Skeletal muscle cell (primary cell): Measurements from ENCODE around the gene DNAJC5G.
"Not testable (repeated sequence)": the region's sequence is repeated elsewhere in the genome, so short reads cannot be mapped to it uniquely, and the experiment has no call there.

Source experiments
- DNase-seq: peaks from one replicate; pipeline ENCODE4 v3.0.0-alpha.2; 2010; ENCODE audit warnings: low read depth
- H3K4me3 ChIP-seq: 2 replicates; pipeline ENCODE4 v1.5.1; 2011; ENCODE audit warnings: low read depth, mild to moderate bottlenecking, control low read depth, low read length, moderate library complexity

The DNAJC5G gene

GRCh38 chr2:27272537-27273522 lies 2.4 kb upstream of the DNAJC5G start:
- not testable (repeated sequence) for H3K4me3 ChIP-seq, DNase-seq

- no peak for DNase-seq
- no peak overlapping the region for H3K4me3 ChIP-seq
Observed at GRCh38 chr2:27278010-27278409, 2.8 kb downstream of the DNAJC5G start.

- no peak overlapping the region for H3K4me3 ChIP-seq
- no peak for DNase-seq
Observed at GRCh38 chr2:27280826-27281225, 5.6 kb downstream of the DNAJC5G start.

- no peak for DNase-seq
- H3K4me3 ChIP-seq, result no peak overlapping the region
Observed at GRCh38 chr2:27281442-27281841, 6.2 kb downstream of the DNAJC5G start.

- DNase-seq, result no peak
- no peak within 1 kb of the TSS for H3K4me3 ChIP-seq
Observed at GRCh38 chr2:27281855-27282559, 6.8 kb downstream of the DNAJC5G start, which contains the start of gene TRIM54. TSS of gene TRIM54 (plus strand) at chr2:27282429. CDS start at chr2:27282732, 303 bp downstream.

- no peak overlapping the region for H3K4me3 ChIP-seq
- DNase-seq, result no peak
Observed at GRCh38 chr2:27282892-27283291, 7.7 kb downstream of the DNAJC5G start.

GRCh38 chr2:27284996-27285395 lies 9.8 kb downstream of the DNAJC5G start:
- DNase-seq, result no peak
- no peak overlapping the region for H3K4me3 ChIP-seq

GRCh38 chr2:27285481-27285880 lies 10.2 kb downstream of the DNAJC5G start:
- H3K4me3 ChIP-seq, result no peak overlapping the region
- no peak for DNase-seq

- H3K4me3 ChIP-seq, result no peak overlapping the region
- DNase-seq, result no peak
Observed at GRCh38 chr2:27288610-27289009, 13.4 kb downstream of the DNAJC5G start.

GRCh38 chr2:27290549-27290948 lies 15.3 kb downstream of the DNAJC5G start:
- no peak for DNase-seq
- H3K4me3 ChIP-seq, result no peak overlapping the region

GRCh38 chr2:27291865-27292264 lies 16.6 kb downstream of the DNAJC5G start:
- no peak for DNase-seq

GRCh38 chr2:27294928-27295327 lies 19.7 kb downstream of the DNAJC5G start:
- H3K4me3 ChIP-seq, result no peak overlapping the region
- DNase-seq, result no peak

More at GRCh38 chr2:27291865-27292264, 16.6 kb downstream of the DNAJC5G start:
- no peak overlapping the region for H3K4me3 ChIP-seq

- DNase-seq, result no peak
- no peak overlapping the region for H3K4me3 ChIP-seq
Observed at GRCh38 chr2:27296481-27296880, 21.2 kb downstream of the DNAJC5G start.

- no peak overlapping the region for H3K4me3 ChIP-seq
- DNase-seq, result no peak
Observed at GRCh38 chr2:27297195-27297594, 22.0 kb downstream of the DNAJC5G start.

- DNase-seq, result no peak
- no peak overlapping the region for H3K4me3 ChIP-seq
Observed at GRCh38 chr2:27298391-27299080, 23.3 kb downstream of the DNAJC5G start.

- H3K4me3 ChIP-seq, DNase-seq: not testable (repeated sequence)
Observed at GRCh38 chr2:27300606-27301005, 25.4 kb downstream of the DNAJC5G start.

GRCh38 chr2:27303093-27304025 lies 28.1 kb downstream of the DNAJC5G start:
- no peak overlapping the region for H3K4me3 ChIP-seq
- no peak for DNase-seq

GRCh38 chr2:27304488-27305240 lies 29.4 kb downstream of the DNAJC5G start:
- DNase-seq, result no peak
- no peak overlapping the region for H3K4me3 ChIP-seq
